ENCODE data around the gene CMSS1. TPM values are rescaled to one million over a fixed set of nuclear protein-coding genes. Genes with fewer than 3 reads are reported as not detected.
A peak's percentile ranks its signal among the peaks of the same experiment; 100 is the strongest.

The CMSS1 gene
- total RNA-seq, 1 donor from 2014 or later, result 35.7 TPM

- Mint-ChIP-seq H3K9me3 (ENCODE audit: low read depth) (no peaks in the 10 kb centered on the region), H3K27me3 (no peaks in the 10 kb centered on the region), H3K4me1 (ENCODE audit: low read depth) (peaks cover 23% of the 10 kb centered on the region), H3K4me3 (ENCODE audit: low read depth) (no peak overlapping the region), H3K36me3 (ENCODE audit: insufficient read depth) (peaks cover 1% of the 10 kb centered on the region), H3K27ac (peak overlapping the region; percentile 13)
- DNase-seq (ENCODE audit: low spot score, unreplicated experiment), result no peak
- TF ChIP-seq CTCF (IDR thresholded peaks at IDR 0.05; ENCODE audit: unreplicated experiment), result no peak
Measured at GRCh38 chr3:99965681-99966408, 148.2 kb downstream of the CMSS1 start.

GRCh38 chr3:99966662-99967416, 149.2 kb downstream of the CMSS1 start:
- TF ChIP-seq CTCF (IDR thresholded peaks at IDR 0.05; ENCODE audit: unreplicated experiment), result no peak
- no peak for DNase-seq (ENCODE audit: low spot score, unreplicated experiment)
- peaks cover 1% of the 10 kb centered on the region for H3K36me3 Mint-ChIP-seq (ENCODE audit: insufficient read depth)
- H3K4me3 Mint-ChIP-seq (ENCODE audit: low read depth), result no peak overlapping the region
- H3K9me3 Mint-ChIP-seq (ENCODE audit: low read depth), result no peaks in the 10 kb centered on the region
- no peaks in the 10 kb centered on the region for H3K27me3 Mint-ChIP-seq
- peaks cover 23% of the 10 kb centered on the region for H3K4me1 Mint-ChIP-seq (ENCODE audit: low read depth)
- no peak overlapping the region for H3K27ac Mint-ChIP-seq

- peaks cover 23% of the 10 kb centered on the region for H3K4me1 Mint-ChIP-seq (ENCODE audit: low read depth)
- no peak overlapping the region for H3K4me3 Mint-ChIP-seq (ENCODE audit: low read depth)
- peaks cover 1% of the 10 kb centered on the region for H3K36me3 Mint-ChIP-seq (ENCODE audit: insufficient read depth)
- no peaks in the 10 kb centered on the region for H3K9me3 Mint-ChIP-seq (ENCODE audit: low read depth)
- H3K27ac Mint-ChIP-seq, result no peak overlapping the region
- no peaks in the 10 kb centered on the region for H3K27me3 Mint-ChIP-seq
- DNase-seq (ENCODE audit: low spot score, unreplicated experiment), result no peak
- TF ChIP-seq CTCF (IDR thresholded peaks at IDR 0.05; ENCODE audit: unreplicated experiment), result no peak
Measured at GRCh38 chr3:99967796-99968195, 150.1 kb downstream of the CMSS1 start.

GRCh38 chr3:99969136-99969535, 151.5 kb downstream of the CMSS1 start:
- TF ChIP-seq CTCF (IDR thresholded peaks at IDR 0.05; ENCODE audit: unreplicated experiment), result no peak
- H3K27me3 Mint-ChIP-seq, result no peaks in the 10 kb centered on the region
- no peak for DNase-seq (ENCODE audit: low spot score, unreplicated experiment)
- H3K36me3 Mint-ChIP-seq (ENCODE audit: insufficient read depth), result no peaks in the 10 kb centered on the region
- peaks cover 24% of the 10 kb centered on the region for H3K4me1 Mint-ChIP-seq (ENCODE audit: low read depth)
- H3K9me3 Mint-ChIP-seq (ENCODE audit: low read depth), result no peaks in the 10 kb centered on the region
- no peak overlapping the region for H3K27ac Mint-ChIP-seq
- no peak overlapping the region for H3K4me3 Mint-ChIP-seq (ENCODE audit: low read depth)

- no peak overlapping the region for H3K27ac Mint-ChIP-seq
- H3K4me3 Mint-ChIP-seq (ENCODE audit: low read depth), result no peak overlapping the region
- TF ChIP-seq CTCF (IDR thresholded peaks at IDR 0.05; ENCODE audit: unreplicated experiment), result no peak
- no peaks in the 10 kb centered on the region for H3K36me3 Mint-ChIP-seq (ENCODE audit: insufficient read depth)
- DNase-seq (ENCODE audit: low spot score, unreplicated experiment), result no peak
- H3K9me3 Mint-ChIP-seq (ENCODE audit: low read depth), result no peaks in the 10 kb centered on the region
- peaks cover 20% of the 10 kb centered on the region for H3K4me1 Mint-ChIP-seq (ENCODE audit: low read depth)
- no peaks in the 10 kb centered on the region for H3K27me3 Mint-ChIP-seq
Measured at GRCh38 chr3:99970198-99970597, 152.5 kb downstream of the CMSS1 start.

Data from progenitor cell of endocrine pancreas (in vitro differentiated cells).